HFFc6 (cell line): ENCODE measurements around the gene HS3ST1. TPM values are rescaled to one million over a fixed set of nuclear protein-coding genes. Genes with fewer than 3 reads are reported as not detected.

Source experiments
- DNase-seq: peaks from one replicate; pipeline ENCODE4 v3.0.0-alpha.2; 2018
- H3K27ac Mint-ChIP-seq: 2 replicates; pipeline ENCODE4 v1.8.0; 2020; ENCODE audit warnings: mild to moderate bottlenecking, mixed read lengths
- H3K27me3 Mint-ChIP-seq: 2 replicates; pipeline ENCODE4 v1.8.0; 2021; ENCODE audit warnings: mild to moderate bottlenecking, moderate library complexity, mixed read lengths; ENCODE audit not compliant: insufficient read depth
- H3K36me3 Mint-ChIP-seq: 2 replicates; pipeline ENCODE4 v1.8.0; 2021; ENCODE audit warnings: low read depth, mixed read lengths
- H3K4me1 Mint-ChIP-seq: 2 replicates; pipeline ENCODE4 v1.8.0; 2020; ENCODE audit warnings: low read depth, mixed read lengths
- H3K4me3 Mint-ChIP-seq: 2 replicates; pipeline ENCODE4 v1.8.0; 2020; ENCODE audit warnings: mild to moderate bottlenecking, moderate library complexity, mixed read lengths
- H3K9me3 Mint-ChIP-seq: 2 replicates; pipeline ENCODE4 v1.8.0; 2020; ENCODE audit warnings: mild to moderate bottlenecking, mixed read lengths
- long read RNA-seq: library from polyadenylated mRNA; unstranded; transcript quantifications from one replicate; pipeline ENCODE4 v2.0.0, GENCODE V29; 2019
- total RNA-seq, 6 experiments: library from RNA; stranded (reverse); fragmentation: NEBNext Ultra II Directional; extraction: Animal tissue kit (Norgen Biotek cat#: 25700); gene quantifications; 2 replicates in 1 of 6; 3 replicates in 5 of 6; pipeline ENCODE4 v1.2.3, GENCODE V29; 2021
- TF ChIP-seq, protein P1 (sequence below): fragments of 200-600 bp; sonication (generic); IDR thresholded peaks from 2 replicates; pipeline ENCODE4 v1.5.0; 2021; ENCODE audit warnings: antibody characterized with exemption, mild to moderate bottlenecking

Gene HS3ST1
- not detected for total RNA-seq
- long read RNA-seq, result 0 reads

GRCh38 chr4:11428231-11428898, at the start of gene HS3ST1:
Gene HS3ST1 (minus strand): TSS chr4:11428894. CDS start chr4:11400005, 28,889 bp downstream.
- DNase-seq, result no peak
- no peaks in the 10 kb centered on the region for H3K4me1 Mint-ChIP-seq
- no peak within 1 kb of the TSS for H3K27ac Mint-ChIP-seq
- peaks cover 8% of the 10 kb centered on the region; the same call in 1 of the 2 replicates for H3K9me3 Mint-ChIP-seq
- no peaks in the 10 kb centered on the region for H3K27me3 Mint-ChIP-seq
- no peak within 1 kb of the TSS for H3K4me3 Mint-ChIP-seq
- H3K36me3 Mint-ChIP-seq, result no peaks in the 10 kb centered on the region
- TF ChIP-seq, protein P1, sequence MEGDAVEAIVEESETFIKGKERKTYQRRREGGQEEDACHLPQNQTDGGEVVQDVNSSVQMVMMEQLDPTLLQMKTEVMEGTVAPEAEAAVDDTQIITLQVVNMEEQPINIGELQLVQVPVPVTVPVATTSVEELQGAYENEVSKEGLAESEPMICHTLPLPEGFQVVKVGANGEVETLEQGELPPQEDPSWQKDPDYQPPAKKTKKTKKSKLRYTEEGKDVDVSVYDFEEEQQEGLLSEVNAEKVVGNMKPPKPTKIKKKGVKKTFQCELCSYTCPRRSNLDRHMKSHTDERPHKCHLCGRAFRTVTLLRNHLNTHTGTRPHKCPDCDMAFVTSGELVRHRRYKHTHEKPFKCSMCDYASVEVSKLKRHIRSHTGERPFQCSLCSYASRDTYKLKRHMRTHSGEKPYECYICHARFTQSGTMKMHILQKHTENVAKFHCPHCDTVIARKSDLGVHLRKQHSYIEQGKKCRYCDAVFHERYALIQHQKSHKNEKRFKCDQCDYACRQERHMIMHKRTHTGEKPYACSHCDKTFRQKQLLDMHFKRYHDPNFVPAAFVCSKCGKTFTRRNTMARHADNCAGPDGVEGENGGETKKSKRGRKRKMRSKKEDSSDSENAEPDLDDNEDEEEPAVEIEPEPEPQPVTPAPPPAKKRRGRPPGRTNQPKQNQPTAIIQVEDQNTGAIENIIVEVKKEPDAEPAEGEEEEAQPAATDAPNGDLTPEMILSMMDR, result no peak

DNA sequence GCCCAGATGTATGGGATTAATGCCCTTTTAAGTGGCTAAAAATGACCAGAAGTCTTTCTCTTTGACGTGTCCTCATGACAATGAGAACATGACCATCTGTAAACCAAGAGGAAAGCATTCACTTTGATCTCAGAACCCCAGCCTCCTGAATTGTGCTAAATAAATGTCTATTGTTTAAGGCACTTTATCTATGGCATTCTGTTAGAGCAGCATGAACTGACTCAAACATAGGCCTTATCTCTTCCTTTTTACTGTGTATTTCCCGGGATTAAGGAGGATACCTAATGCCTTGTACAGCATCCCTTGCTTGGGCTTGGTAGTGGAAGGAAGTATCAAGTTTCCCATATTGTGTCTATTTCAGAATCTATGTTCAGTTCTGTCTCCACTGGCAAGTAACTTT, 47.2 kb upstream of the HS3ST1 start:
- H3K27ac Mint-ChIP-seq, result no peak overlapping the region

DNA sequence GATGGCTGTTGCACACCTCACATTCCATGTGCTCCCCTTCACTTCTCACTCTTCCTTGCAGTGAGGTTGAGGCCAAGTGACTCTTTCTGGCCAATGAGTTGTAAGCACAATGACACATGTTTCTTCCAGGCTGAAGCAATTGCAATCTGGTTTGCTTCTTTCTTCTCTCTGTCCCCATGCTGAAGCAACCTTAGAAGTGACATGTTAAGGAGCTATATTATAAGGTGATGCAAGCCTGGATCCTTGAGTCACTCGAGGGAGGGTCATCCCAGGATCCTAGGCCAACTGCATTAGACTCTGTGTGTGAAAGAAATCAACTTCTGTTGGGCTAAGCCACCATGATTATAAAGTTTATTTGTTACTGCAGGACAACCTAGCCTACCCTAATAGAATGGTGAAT, 45.5 kb upstream of the HS3ST1 start:
- no peaks in the 10 kb centered on the region for H3K27me3 Mint-ChIP-seq
- H3K9me3 Mint-ChIP-seq, result peaks cover 37% of the 10 kb centered on the region
- TF ChIP-seq, protein P1, result no peak
- H3K4me3 Mint-ChIP-seq, result no peak overlapping the region
- no peak for DNase-seq
- no peaks in the 10 kb centered on the region for H3K4me1 Mint-ChIP-seq
- H3K36me3 Mint-ChIP-seq, result no peaks in the 10 kb centered on the region
- no peak overlapping the region for H3K27ac Mint-ChIP-seq

More for the DNA sequence above, 47.2 kb upstream of the HS3ST1 start:
- no peaks in the 10 kb centered on the region for H3K4me1 Mint-ChIP-seq
- no peaks in the 10 kb centered on the region; the same call in 1 of the 2 replicates for H3K27me3 Mint-ChIP-seq
- DNase-seq, result no peak
- TF ChIP-seq, protein P1, result no peak
- no peaks in the 10 kb centered on the region for H3K36me3 Mint-ChIP-seq
- no peak overlapping the region for H3K4me3 Mint-ChIP-seq
- H3K9me3 Mint-ChIP-seq, result peaks cover 36% of the 10 kb centered on the region

GRCh38 chr4:11472535-11472934, 43.8 kb upstream of the HS3ST1 start:
- Mint-ChIP-seq H3K4me1 (no peaks in the 10 kb centered on the region), H3K36me3 (no peaks in the 10 kb centered on the region), H3K9me3 (peaks cover 37% of the 10 kb centered on the region), H3K27ac (no peak overlapping the region), H3K4me3 (no peak overlapping the region), H3K27me3 (no peaks in the 10 kb centered on the region)
- no peak for DNase-seq
- TF ChIP-seq, protein P1, result no peak

DNA sequence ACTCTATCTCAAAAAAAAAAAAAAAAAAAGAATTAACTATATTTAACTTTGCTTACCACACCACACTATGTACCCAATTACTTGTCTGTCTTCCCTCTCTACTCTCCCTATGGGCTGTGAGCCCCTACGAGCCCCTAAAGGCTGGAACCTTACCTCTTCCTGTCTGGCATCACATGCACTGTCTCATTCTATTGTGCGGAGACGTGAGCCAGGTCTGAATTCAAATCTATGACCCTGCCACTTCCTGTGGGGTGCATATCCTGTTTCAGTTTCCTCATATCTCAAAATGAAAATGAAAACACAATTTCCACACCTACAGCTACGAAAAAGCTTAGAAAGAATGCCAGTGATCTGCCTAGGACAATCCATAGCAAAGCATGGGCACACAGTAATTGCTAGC, 42.9 kb upstream of the HS3ST1 start:
- H3K36me3 Mint-ChIP-seq, result no peaks in the 10 kb centered on the region
- no peak overlapping the region for H3K4me3 Mint-ChIP-seq
- DNase-seq, result no peak
- H3K9me3 Mint-ChIP-seq, result peaks cover 41% of the 10 kb centered on the region
- H3K4me1 Mint-ChIP-seq, result no peaks in the 10 kb centered on the region
- TF ChIP-seq, protein P1, result no peak
- H3K27ac Mint-ChIP-seq, result no peak overlapping the region
- no peaks in the 10 kb centered on the region for H3K27me3 Mint-ChIP-seq
